ENCODE measurements around the gene ISYNA1. TPM values are rescaled to one million over a fixed set of nuclear protein-coding genes. Genes with fewer than 3 reads are reported as not detected.

The ISYNA1 gene
- total RNA-seq, 1 experiment from 2014 or later: 129 TPM

DNA sequence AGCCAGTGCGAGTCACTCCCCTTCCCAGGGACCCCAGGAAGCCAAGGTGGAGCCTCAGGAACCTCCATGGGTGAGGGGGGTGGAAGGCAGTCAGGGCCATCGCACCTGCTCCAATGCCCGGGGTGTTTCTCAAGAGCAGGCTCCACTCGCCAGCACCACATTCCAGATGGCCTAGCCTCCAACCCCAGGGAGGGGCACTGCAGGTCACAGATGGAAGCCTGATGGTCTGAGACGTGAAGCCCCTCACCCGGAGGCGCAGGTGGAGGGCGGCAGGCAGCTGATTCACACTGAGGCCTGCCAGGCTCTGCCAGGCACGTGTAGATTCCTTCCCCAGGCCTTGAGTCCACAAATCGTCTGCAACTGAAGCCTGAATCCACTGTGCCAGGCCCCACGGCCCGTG is 23.0 kb upstream of the ISYNA1 start:
- Histone ChIP-seq H3F3A (ENCODE audit: insufficient read depth, low read depth) (peaks cover 32% of the 10 kb centered on the region), H4K20me1 (ENCODE audit: insufficient read depth) (peaks cover 49% of the 10 kb centered on the region), H3K36me3 (ENCODE audit: low read depth) (peaks cover 30% of the 10 kb centered on the region), H3K27me3 (ENCODE audit: insufficient read depth, low read depth) (no peaks in the 10 kb centered on the region), H3K4me2 (peak overlapping the region; percentile 60), H3K79me2 (ENCODE audit: low read depth) (no peaks in the 10 kb centered on the region), H3K9me3 (ENCODE audit: insufficient read depth, low read depth) (no peaks in the 10 kb centered on the region), H3K9me2 (ENCODE audit: insufficient read depth) (no peaks in the 10 kb centered on the region), H2AFZ (no peak overlapping the region), H3K4me1 (replicated peaks; ENCODE audit: insufficient read depth) (peaks cover 27% of the 10 kb centered on the region), H3K4me3 (no peak overlapping the region), H3K27ac (0 out of 2 replicates have a peak overlapping the region, but pooled peaks have one; percentile 70)
- CTCF ChIA-PET: interaction anchor here (0.5 kb wide), 1 partner anchor 22 kb away, joined by 4 read pairs; no protein-coding TSS in a partner anchor
- intact Hi-C loops (cut with micrococcal nuclease; ENCODE audit: unreplicated experiment): loop anchor here (10.0 kb wide), 2 partner anchors 214 to 384 kb away; no protein-coding TSS in a partner anchor
- no peak for TF ChIP-seq EZH2 (IDR thresholded peaks at IDR 0.05; ENCODE audit: low read depth)
- TF ChIP-seq, protein P1, sequence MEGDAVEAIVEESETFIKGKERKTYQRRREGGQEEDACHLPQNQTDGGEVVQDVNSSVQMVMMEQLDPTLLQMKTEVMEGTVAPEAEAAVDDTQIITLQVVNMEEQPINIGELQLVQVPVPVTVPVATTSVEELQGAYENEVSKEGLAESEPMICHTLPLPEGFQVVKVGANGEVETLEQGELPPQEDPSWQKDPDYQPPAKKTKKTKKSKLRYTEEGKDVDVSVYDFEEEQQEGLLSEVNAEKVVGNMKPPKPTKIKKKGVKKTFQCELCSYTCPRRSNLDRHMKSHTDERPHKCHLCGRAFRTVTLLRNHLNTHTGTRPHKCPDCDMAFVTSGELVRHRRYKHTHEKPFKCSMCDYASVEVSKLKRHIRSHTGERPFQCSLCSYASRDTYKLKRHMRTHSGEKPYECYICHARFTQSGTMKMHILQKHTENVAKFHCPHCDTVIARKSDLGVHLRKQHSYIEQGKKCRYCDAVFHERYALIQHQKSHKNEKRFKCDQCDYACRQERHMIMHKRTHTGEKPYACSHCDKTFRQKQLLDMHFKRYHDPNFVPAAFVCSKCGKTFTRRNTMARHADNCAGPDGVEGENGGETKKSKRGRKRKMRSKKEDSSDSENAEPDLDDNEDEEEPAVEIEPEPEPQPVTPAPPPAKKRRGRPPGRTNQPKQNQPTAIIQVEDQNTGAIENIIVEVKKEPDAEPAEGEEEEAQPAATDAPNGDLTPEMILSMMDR (conservative IDR thresholded peaks at IDR 0.05): no peak
- no TSS peak for BruUV-seq (replicated peaks)
- POLR2A ChIA-PET (ENCODE audit: unreplicated experiment): no interaction called here
- no peak for DNase-seq

DNA sequence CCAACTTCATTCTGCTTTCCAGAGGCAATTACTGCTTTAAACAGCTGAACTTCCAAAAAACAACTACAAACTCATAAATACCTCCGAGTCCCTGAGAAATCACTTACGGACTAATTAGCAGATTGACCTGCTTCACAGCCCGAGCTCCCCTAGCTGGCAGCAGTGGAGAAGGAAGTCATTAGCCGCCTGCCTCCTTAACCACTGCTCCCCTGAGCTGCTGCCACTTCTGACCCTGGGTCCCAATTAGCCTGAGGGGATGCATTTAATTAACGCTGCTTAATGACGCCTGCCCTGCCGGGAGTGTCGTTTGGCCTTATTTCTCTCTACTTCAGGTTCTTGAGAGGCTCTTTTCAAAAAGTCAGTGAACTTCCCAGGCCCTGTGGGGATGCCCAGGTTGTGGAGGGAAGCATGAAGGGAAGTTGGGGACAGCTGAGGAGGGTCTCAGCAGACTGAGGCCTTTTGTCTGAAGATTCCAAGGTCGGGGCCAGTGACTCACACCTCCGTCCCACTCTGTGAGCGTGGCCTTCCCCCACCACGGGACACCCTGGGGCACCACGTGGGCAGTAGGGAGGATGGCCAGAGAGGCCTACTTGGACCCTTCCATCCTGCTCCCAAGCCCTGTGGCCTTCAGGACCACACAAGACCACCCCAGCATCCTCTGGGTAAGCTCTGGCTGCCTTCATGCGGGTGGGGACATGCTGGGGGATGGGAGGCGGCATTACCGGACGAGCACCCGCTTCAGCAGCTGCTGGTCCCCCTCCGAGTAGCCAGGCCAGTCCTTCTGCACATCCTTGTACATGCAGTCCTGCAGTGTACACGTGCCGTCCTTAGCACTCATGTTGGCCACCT is 19.8 kb upstream of the ISYNA1 start:
- ChIA-PET POLR2A (ENCODE audit: unreplicated experiment) (no interaction called here), CTCF (no interaction called here)
- H3K79me2 ChIP-seq (ENCODE audit: low read depth): no peaks in the 10 kb centered on the region
- H3K27ac ChIP-seq: no peak overlapping the region
- H3K4me3 ChIP-seq: no peak overlapping the region
- H3K4me1 ChIP-seq (replicated peaks; ENCODE audit: insufficient read depth): peaks cover 27% of the 10 kb centered on the region
- H3K9me3 ChIP-seq (ENCODE audit: insufficient read depth, low read depth): no peaks in the 10 kb centered on the region
- H3K27me3 ChIP-seq (ENCODE audit: insufficient read depth, low read depth): no peaks in the 10 kb centered on the region
- H2AFZ ChIP-seq: no peak overlapping the region
- no peak for DNase-seq
- TF ChIP-seq EZH2 (IDR thresholded peaks at IDR 0.05; ENCODE audit: low read depth): no peak
- TF ChIP-seq, protein P1 (conservative IDR thresholded peaks at IDR 0.05): no peak
- H4K20me1 ChIP-seq (ENCODE audit: insufficient read depth): peaks cover 40% of the 10 kb centered on the region
- no peaks in the 10 kb centered on the region for H3K9me2 ChIP-seq (ENCODE audit: insufficient read depth)
- H3F3A ChIP-seq (ENCODE audit: insufficient read depth, low read depth): peaks cover 41% of the 10 kb centered on the region
- no TSS peak for BruUV-seq (replicated peaks)
- H3K36me3 ChIP-seq (ENCODE audit: low read depth): peaks cover 23% of the 10 kb centered on the region
- intact Hi-C loops (cut with micrococcal nuclease; ENCODE audit: unreplicated experiment): loop anchor here (10.0 kb wide), 1 partner anchor 527 kb away; no protein-coding TSS in a partner anchor
- H3K4me2 ChIP-seq: no peak overlapping the region

GRCh38 chr19:18456974-18457373 is 19.0 kb upstream of the ISYNA1 start:
- no peak for DNase-seq
- Histone ChIP-seq H3K79me2 (ENCODE audit: low read depth) (no peaks in the 10 kb centered on the region), H3K4me3 (no peak overlapping the region), H3K27me3 (ENCODE audit: insufficient read depth, low read depth) (no peaks in the 10 kb centered on the region), H3K4me2 (no peak overlapping the region), H3K9me3 (ENCODE audit: insufficient read depth, low read depth) (no peaks in the 10 kb centered on the region), H3K36me3 (ENCODE audit: low read depth) (peaks cover 23% of the 10 kb centered on the region), H3K27ac (no peak overlapping the region), H4K20me1 (ENCODE audit: insufficient read depth) (peaks cover 40% of the 10 kb centered on the region), H2AFZ (no peak overlapping the region), H3K9me2 (ENCODE audit: insufficient read depth) (no peaks in the 10 kb centered on the region), H3F3A (ENCODE audit: insufficient read depth, low read depth) (peaks cover 41% of the 10 kb centered on the region), H3K4me1 (replicated peaks; ENCODE audit: insufficient read depth) (peaks cover 27% of the 10 kb centered on the region)
- intact Hi-C loops (cut with micrococcal nuclease; ENCODE audit: unreplicated experiment): loop anchor here (10.0 kb wide), 1 partner anchor 528 kb away; no protein-coding TSS in a partner anchor
- POLR2A ChIA-PET (ENCODE audit: unreplicated experiment): no interaction called here
- CTCF ChIA-PET: interaction anchor here (0.6 kb wide), 1 partner anchor 63 kb away, joined by 3 read pairs; no protein-coding TSS in a partner anchor
- no TSS peak for BruUV-seq (replicated peaks)
- TF ChIP-seq EZH2 (IDR thresholded peaks at IDR 0.05; ENCODE audit: low read depth): no peak
- TF ChIP-seq, protein P1 (conservative IDR thresholded peaks at IDR 0.05): no peak
